Thyroid gland (tissue), 4 donors: ENCODE data around the gene NEK3.

Experiments
- CTCF ChIP-seq, 6 experiments: fragments of 200-600 bp in 3 of 6; fragments of 450-650 bp in 3 of 6; sonication (generic) in 3 of 6; IDR thresholded peaks; one replicate each; pipeline ENCODE4 v1.5.1; 2016 to 2019; ENCODE audit warnings: antibody characterized with exemption in 6 of 6, mild to moderate bottlenecking in 2 of 6, inconsistent platforms in 1 of 6, moderate library complexity in 1 of 6
- POLR2A ChIP-seq, 2 donors: fragments of 450-650 bp; IDR thresholded peaks; one replicate each; pipeline ENCODE4 v1.6.1; 2017; ENCODE audit warnings: antibody characterized with exemption in 2 of 2, mild to moderate bottlenecking in 2 of 2, moderate library complexity in 1 of 2

GRCh38 chr13:52161181-52161646 lies 1.8 kb upstream of the NEK3 start:
- TF ChIP-seq CTCF (IDR thresholded peaks at IDR 0.05) (no peak), POLR2A (IDR thresholded peaks at IDR 0.05) (no peak)
